GM06990 (cell line): ENCODE results near the gene P3H2.

ENCODE experiments used
- DNase-seq: peaks from one replicate; pipeline ENCODE4 v3.0.0-alpha.2; 2011; ENCODE audit not compliant: insufficient read length; ENCODE audit errors: extremely low read depth
- H3K27me3 ChIP-seq: replicated peaks from 2 replicates; pipeline ENCODE4 v1.6.0; 2011; ENCODE audit warnings: low read length; ENCODE audit not compliant: control insufficient read depth, insufficient read depth
- H3K36me3 ChIP-seq: 2 replicates; pipeline ENCODE4 v1.5.1; 2011; ENCODE audit warnings: low read length; ENCODE audit not compliant: control insufficient read depth, insufficient read depth
- H3K4me3 ChIP-seq: replicated peaks from 2 replicates; pipeline ENCODE4 v1.5.1; 2011; ENCODE audit warnings: low read depth, mild to moderate bottlenecking, control low read depth, low read length
- CTCF ChIP-seq: IDR thresholded peaks from 2 replicates; pipeline ENCODE4 v1.5.1; 2011; ENCODE audit warnings: low read length, control low read depth, mild to moderate bottlenecking, inconsistent platforms; ENCODE audit not compliant: insufficient read depth, poor library complexity, severe bottlenecking

Gene P3H2

GRCh38 chr3:190063490-190063889 lies 57.2 kb downstream of the P3H2 start:
- no peak overlapping the region for H3K4me3 ChIP-seq
- no peaks in the 10 kb centered on the region for H3K36me3 ChIP-seq
- DNase-seq = peak; percentile 37
- no peak for TF ChIP-seq CTCF
- H3K27me3 ChIP-seq = no peaks in the 10 kb centered on the region

GRCh38 chr3:190060192-190060775 lies 60.4 kb downstream of the P3H2 start:
- no peaks in the 10 kb centered on the region for H3K27me3 ChIP-seq
- no peak overlapping the region for H3K4me3 ChIP-seq
- no peak for TF ChIP-seq CTCF
- no peaks in the 10 kb centered on the region for H3K36me3 ChIP-seq
- no peak for DNase-seq

- TF ChIP-seq CTCF = no peak
- DNase-seq = no peak
- Histone ChIP-seq H3K4me3 (no peak overlapping the region), H3K27me3 (no peaks in the 10 kb centered on the region), H3K36me3 (no peaks in the 10 kb centered on the region)
Observed at GRCh38 chr3:190059242-190059590, 61.5 kb downstream of the P3H2 start.

GRCh38 chr3:190058521-190059241 lies 62.0 kb downstream of the P3H2 start:
- no peak for DNase-seq
- Histone ChIP-seq H3K36me3 (no peaks in the 10 kb centered on the region), H3K27me3 (no peaks in the 10 kb centered on the region), H3K4me3 (no peak overlapping the region)
- no peak for TF ChIP-seq CTCF

GRCh38 chr3:190056742-190057141 lies 64.0 kb downstream of the P3H2 start:
- Histone ChIP-seq H3K4me3 (no peak overlapping the region), H3K27me3 (no peaks in the 10 kb centered on the region), H3K36me3 (no peaks in the 10 kb centered on the region)
- DNase-seq = no peak
- TF ChIP-seq CTCF = no peak
